COLO829 (cell line): ENCODE data around the gene HSD17B13.
"Not testable (repeated sequence)": the region's sequence is repeated elsewhere in the genome, so short reads cannot be mapped to it uniquely, and the experiment has no call there.

Source experiments
- DNase-seq: peaks from one replicate; pipeline ENCODE4 v3.0.0; 2012; ENCODE audit warnings: low spot score

HSD17B13 gene

DNA sequence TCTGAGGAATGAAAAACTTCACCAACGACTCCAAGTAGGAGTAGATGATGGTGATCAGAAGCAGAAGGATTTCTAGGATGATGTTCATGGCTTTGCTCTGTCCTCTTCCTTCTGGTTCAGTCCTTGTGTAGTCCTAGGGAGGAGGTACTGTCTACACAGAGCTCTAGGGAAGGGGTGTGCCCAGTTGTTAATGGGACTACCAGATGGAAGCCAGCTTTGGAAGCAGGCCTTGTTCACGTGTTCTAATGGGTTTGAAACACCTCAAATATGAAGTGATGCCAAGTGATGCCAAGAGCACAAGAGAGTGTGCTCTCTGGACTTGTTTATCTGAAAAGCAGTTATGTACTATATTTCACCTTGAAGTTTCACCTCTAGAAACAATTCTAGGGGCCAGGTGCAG, at the start of gene HSD17B13:
HSD17B13 (minus strand) TSS at position 129 of the 400 bp plus-strand sequence; CDS start at position 88, 41 bp downstream.
- no peak for DNase-seq

DNA sequence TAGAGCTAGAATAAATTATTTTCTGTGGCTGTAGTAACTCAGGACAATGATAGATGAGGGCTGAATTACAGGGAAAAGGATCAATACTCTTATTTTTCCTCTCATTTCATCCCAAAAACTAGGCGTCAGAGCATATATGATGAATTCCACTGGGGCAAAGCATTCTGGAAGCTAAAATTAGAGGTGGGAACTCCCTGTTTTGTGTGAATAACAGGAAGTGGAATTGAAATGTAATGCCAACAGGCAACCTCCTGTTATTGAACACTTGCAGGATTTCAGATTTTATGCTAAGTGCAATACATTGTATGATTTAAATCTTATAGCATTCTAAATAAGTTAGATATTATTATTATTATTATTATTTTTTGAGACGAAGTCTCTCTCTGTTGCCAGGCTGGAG, 47.4 kb upstream of the HSD17B13 start:
- DNase-seq = no peak

GRCh38 chr4:87366521-87367162, 44.0 kb upstream of the HSD17B13 start:
- DNase-seq = no peak

- no peak for DNase-seq
These were observed 42.7 kb upstream of the HSD17B13 start for GRCh38 chr4:87365348-87365747.

GRCh38 chr4:87363552-87363951, 40.9 kb upstream of the HSD17B13 start:
- no peak for DNase-seq

- DNase-seq = no peak
These were observed 37.8 kb upstream of the HSD17B13 start for GRCh38 chr4:87360338-87360935.

DNA sequence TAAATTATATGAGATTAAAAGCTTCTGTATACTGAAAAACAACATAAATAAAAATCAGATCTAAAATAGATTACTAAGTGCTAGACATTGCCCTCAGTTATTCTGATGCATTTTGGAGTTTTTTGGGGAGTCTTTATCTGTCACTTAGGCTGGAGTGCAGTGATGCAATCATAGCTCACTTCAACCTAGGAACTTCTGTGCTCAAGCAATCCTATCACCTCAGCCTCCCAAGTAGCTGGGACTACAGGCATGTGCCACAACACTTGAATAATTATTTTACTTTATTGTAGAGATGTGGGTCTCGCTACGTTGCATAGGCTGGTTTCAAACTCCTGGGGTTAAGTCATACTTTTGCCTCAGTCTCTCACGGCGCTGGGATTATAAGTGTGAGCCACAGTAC, 36.6 kb upstream of the HSD17B13 start:
- DNase-seq = no peak

- no peak for DNase-seq
These were observed 34.3 kb upstream of the HSD17B13 start for GRCh38 chr4:87356832-87357526.

- DNase-seq = no peak
These were observed 31.8 kb upstream of the HSD17B13 start for GRCh38 chr4:87354168-87355102.

DNA sequence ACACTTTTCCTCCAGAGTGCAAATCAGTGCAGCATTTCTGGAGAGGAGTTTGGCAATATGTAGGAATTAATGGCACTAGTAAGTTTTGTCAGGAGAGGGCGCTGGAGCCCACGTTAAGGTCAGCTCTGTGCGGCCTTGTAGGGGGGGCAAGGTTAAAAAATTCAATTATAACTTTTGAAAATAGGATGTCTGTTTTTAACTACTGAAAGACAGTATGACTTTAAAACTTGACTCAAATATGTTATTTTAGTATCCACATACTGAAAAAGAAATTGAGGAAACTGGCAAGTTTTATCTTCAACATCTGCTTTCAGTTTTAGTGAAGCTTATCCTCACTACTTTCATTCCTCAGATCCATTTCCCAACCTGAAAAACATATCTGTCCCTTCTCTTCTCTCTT, 30.9 kb upstream of the HSD17B13 start:
- peak; percentile 25 for DNase-seq

DNA sequence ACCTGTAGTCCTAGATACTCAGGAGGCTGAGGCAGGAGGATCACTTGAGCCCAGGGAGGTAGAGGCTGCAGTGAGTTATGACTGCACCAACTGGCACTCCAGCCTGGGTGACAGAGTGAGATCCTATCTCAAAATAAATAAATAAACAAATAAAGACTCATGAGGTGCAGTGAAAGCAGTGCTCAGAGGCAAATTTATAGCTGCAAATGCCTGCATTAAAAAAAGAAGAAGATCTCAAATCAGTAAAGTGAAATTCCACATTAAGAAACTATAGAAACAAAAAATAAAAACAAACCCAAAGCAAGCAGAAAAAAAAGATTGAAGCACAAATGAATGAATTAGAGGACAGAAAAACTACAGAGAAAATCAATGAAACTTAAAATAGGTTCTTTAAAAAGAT, 22.5 kb upstream of the HSD17B13 start:
- no peak for DNase-seq

GRCh38 chr4:87342872-87343271, 20.2 kb upstream of the HSD17B13 start:
- no peak for DNase-seq

DNA sequence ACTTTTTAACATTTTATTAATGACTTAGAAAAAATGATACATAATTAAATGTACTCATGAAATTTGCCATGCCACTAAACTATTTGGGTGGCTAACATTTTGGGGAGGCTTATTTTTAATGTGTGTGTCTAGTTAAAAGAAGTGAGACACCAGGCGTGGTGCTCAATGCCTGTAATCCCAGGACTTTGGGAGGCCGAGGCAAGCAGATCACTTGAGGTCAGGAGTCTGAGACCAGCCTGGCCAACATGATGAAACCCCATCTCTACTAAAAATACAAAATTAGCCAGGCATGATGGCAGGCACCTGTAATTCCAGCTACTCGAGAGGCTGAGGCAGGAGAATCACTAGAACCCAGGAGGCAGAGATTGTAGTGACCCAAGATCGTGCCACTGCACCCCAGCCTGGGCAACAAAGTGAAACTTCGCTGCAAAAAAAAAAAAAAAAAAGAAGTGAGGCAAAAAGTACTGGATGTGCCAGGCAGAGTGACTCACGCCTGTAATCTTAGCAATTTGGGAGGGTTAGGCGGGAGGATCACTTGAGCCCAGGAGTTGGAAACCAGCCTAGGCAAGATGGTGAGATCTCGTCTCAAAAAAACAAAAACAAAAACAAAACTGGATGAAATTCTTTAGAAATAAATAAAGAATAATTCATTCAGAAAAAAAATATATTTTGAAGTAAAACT, 19.4 kb upstream of the HSD17B13 start:
- not testable (repeated sequence) for DNase-seq

GRCh38 chr4:87339440-87339839, 16.8 kb upstream of the HSD17B13 start:
- no peak for DNase-seq

DNA sequence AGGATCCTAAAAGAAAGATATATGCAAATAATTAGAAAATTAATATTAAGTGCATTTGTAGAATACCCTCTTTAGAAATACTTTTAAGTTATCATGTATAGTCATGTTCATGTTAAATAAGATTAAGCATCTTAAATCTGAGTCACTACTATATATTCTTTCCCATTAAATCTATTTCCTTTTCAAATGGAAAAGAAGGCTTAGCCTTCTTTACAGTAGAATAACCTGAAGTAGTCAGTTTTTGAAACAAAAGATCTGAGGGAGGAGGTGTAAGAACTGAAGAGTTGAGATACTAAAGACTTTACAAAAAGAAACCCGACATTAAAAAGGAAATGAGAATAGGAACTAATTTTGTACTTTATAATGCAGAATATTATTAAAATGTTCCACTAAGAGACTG, 14.7 kb upstream of the HSD17B13 start:
- DNase-seq = no peak

DNA sequence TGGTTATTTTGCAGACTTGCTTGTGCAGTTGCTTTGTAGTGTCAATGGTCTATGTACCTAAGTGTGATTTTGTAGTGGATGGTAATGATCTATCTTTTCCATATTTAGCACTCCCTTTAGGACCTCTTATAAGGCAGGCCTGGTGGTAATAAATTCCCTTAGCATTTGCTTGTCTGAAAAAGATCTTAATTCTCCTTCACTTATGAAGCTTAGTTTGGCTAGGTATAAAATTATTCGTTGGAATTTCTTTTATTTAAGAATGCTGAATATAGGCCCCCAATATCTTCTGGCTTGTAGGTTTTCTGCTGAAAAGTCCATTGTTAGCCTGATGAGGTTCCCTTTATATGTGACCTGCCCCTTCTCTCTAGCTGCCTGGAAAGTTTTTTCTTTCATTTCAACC, 10.6 kb upstream of the HSD17B13 start:
- no peak for DNase-seq

DNA sequence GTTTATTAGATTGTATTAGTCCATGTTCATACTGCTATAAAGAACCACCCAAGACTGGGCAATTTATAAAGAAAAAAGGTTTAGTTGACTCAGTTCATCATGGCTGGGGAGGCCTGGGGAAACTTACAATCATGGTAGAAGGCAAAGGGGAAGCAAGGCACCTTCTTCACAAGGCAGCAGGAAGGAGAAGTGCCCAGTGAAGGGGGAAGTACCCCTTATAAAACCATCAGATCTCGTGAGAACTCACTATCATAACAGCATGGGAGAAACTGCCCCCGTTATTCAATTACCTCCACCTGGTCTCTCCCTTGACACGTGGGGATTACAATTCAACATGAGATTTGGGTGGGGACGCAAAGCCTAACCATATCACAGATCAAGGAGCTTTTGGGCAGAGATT, 8.1 kb upstream of the HSD17B13 start:
- no peak for DNase-seq

DNA sequence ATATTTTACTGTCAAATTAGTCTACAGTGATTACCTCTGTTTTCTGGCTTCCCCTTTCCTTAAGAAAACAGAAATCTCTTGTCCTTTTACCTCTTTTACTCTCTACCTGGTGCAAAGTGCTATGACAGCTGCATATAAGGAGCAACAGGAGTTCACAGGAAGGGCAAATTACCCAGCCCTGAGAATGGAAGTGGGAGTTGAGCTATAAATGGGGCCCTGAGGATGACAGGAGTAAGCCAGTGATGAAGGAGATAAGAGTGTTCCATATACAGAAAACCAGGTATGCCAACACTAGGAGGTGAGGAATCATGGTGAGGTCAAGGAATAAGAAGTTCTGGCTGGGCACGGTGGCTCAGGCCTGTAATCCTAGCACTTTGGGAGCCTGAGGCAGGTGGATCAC, 4.5 kb upstream of the HSD17B13 start:
- DNase-seq = no peak

GRCh38 chr4:87326460-87326859, 3.8 kb upstream of the HSD17B13 start:
- no peak for DNase-seq

DNA sequence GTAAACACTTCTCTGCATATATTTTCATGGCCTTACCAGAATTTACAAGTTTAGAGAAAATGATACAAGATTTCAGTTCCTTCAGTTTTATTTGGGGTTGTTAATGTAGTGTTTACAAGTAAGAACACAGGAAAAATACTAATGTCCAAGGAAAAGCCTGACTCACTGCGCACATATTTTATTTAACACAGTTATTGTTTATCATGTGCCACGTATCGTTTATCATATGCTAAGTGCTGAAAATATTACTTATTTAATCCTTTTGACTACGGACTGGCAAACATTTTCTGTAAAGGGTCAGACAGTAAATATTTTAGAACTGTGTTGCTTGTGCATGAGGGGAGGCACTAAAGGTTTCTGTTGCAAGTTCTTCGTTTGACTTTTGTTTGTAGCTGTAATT, 794 bp downstream of the HSD17B13 start:
- DNase-seq = no peak

- DNase-seq = no peak
These were observed 5.2 kb downstream of the HSD17B13 start for GRCh38 chr4:87317527-87317926.

DNA sequence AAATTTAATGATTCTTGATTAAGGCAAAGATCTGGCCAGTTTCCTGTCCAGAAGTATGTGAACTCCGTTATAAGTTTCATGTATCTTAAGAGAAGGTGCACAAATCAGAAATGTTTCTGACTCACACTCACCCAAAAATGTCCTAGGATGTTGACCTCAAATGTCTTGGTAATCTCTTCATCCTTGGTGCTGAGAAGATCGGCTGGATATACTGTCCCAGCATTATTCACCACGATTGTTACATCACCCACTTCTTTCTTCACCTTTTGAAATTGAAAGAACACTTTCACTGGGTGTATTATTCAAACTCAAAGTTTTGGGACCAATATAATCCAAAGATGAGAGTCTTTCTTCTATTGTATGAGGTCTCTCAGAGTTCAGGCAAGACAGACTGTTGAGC, 5.7 kb downstream of the HSD17B13 start:
- DNase-seq = no peak
